ENCODE measurements around the gene MCCC2. TPM values are rescaled to one million over a fixed set of nuclear protein-coding genes. Genes with fewer than 3 reads are reported as not detected.

MCCC2 gene
- total and polyA plus RNA-seq, 2 of the 13 experiments (the other 11 are each of a cell fraction or from before 2014, with no cell fraction given) = 44.8 to 83.6 TPM

DNA sequence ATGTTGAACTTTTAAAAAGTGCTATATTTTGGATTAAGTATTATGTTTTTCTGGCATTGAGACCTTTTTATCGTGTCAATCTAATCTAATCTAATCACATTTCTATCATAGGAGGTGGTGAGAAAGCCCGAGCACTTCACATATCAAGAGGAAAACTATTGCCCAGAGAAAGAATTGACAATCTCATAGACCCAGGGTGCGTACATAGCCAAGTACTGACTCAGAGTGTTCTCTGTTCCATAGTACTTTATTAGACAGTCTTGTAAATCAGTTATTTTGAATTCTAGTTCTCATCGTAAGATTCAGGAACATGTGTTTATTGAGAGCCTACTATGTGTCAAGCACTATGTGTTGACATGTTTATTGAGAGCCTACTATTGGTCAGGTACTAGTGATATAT is 9.0 kb downstream of the MCCC2 start (continued):
- TF ChIP-seq ADNP (CRISPR knock-in tag; IDR thresholded peaks at IDR 0.05) (no peak), ZFP41 (CRISPR knock-in tag; IDR thresholded peaks at IDR 0.05; ENCODE audit: borderline replicate concordance) (no peak), TBP (CRISPR knock-in tag; IDR thresholded peaks at IDR 0.05) (no peak), ZNF564 (CRISPR knock-in tag; IDR thresholded peaks at IDR 0.05) (no peak), ZSCAN20 (CRISPR knock-in tag; IDR thresholded peaks at IDR 0.05; ENCODE audit: borderline replicate concordance) (no peak), ZNF776 (CRISPR knock-in tag; IDR thresholded peaks at IDR 0.05) (no peak), HOXA5 (CRISPR knock-in tag; IDR thresholded peaks at IDR 0.05) (no peak), NFRKB (IDR thresholded peaks at IDR 0.05) (no peak), ZFP36L1 (CRISPR knock-in tag; IDR thresholded peaks at IDR 0.05) (no peak), ZNF234 (CRISPR knock-in tag; conservative IDR thresholded peaks at IDR 0.05) (no peak), ZMAT5 (CRISPR knock-in tag; IDR thresholded peaks at IDR 0.05; ENCODE audit: borderline replicate concordance, low read depth) (no peak)
- TF ChIP-seq, protein P1, sequence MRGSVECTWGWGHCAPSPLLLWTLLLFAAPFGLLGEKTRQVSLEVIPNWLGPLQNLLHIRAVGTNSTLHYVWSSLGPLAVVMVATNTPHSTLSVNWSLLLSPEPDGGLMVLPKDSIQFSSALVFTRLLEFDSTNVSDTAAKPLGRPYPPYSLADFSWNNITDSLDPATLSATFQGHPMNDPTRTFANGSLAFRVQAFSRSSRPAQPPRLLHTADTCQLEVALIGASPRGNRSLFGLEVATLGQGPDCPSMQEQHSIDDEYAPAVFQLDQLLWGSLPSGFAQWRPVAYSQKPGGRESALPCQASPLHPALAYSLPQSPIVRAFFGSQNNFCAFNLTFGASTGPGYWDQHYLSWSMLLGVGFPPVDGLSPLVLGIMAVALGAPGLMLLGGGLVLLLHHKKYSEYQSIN (CRISPR knock-in tag; IDR thresholded peaks at IDR 0.05; ENCODE audit: borderline replicate concordance) = no peak

- ATAC-seq = no peak
- Histone ChIP-seq H3K9ac (ENCODE audit: insufficient read depth, low read depth, low read length) (no peak overlapping the region), H3K4me3 (replicated peaks in 1 of 3; ENCODE audit: insufficient read depth in 1 of 3, low read depth in 2 of 3, low read length in 3 of 3) (no peak overlapping the region), H3K4me1 (ENCODE audit: insufficient read depth, low read length) (no peaks in the 10 kb centered on the region), H3K27me3 (ENCODE audit: control insufficient read depth in 1 of 2, insufficient read depth in 2 of 2, low read length in 2 of 2) (no peaks in the 10 kb centered on the region), H3K4me2 (ENCODE audit: low read depth, low read length) (no peak overlapping the region), H3K79me2 (ENCODE audit: insufficient read depth, low read length) (peaks cover 15% of the 10 kb centered on the region), H2AFZ (ENCODE audit: low read length) (no peak overlapping the region), H3K36me3 (replicated peaks in 1 of 2; ENCODE audit: control insufficient read depth in 1 of 2, insufficient read depth in 2 of 2, low read length in 2 of 2) (peaks cover 18 to 63% of the 10 kb centered on the region in 2 experiments; a peak in 4 of 5 replicates), H3K9me3 (ENCODE audit: low read length) (no peaks in the 10 kb centered on the region), H4K20me1 (ENCODE audit: insufficient read depth, low read length) (no peaks in the 10 kb centered on the region), H3K27ac (ENCODE audit: extremely low read length, insufficient read depth, low read length) (no peak overlapping the region)
- no peak for FAIRE-seq
- no TSS peak for BruUV-seq (replicated peaks)
- no peak for DNase-seq (ENCODE audit: low spot score)
- ChIA-PET CTCF (ENCODE audit: low intra/inter-chr PET ratio, low total read pairs) (no interaction called here), POLR2A (no interaction called here)
- in situ Hi-C loops (cut with HindIII; ENCODE audit: extremely low pct_ligation_motif_present, low pct_unique_long_range_greater_than_20kb) (no loop called here), intact Hi-C loops (cut with micrococcal nuclease; ENCODE audit: unreplicated experiment) (no loop called here)
- WGBS (ENCODE audit: low lambda C conversion rate) = 92% methylated on average over 1 of the region's 1 CpG
- TF ChIP-seq ZNF710 (CRISPR knock-in tag; IDR thresholded peaks at IDR 0.05; ENCODE audit: borderline replicate concordance) (no peak), DBP (CRISPR knock-in tag; IDR thresholded peaks at IDR 0.05; ENCODE audit: not compliant biosample characterization) (no peak), SNAI1 (CRISPR knock-in tag; IDR thresholded peaks at IDR 0.05; ENCODE audit: borderline replicate concordance) (no peak), FOXK2 (IDR thresholded peaks at IDR 0.05) (no peak), FOXJ3 (CRISPR knock-in tag; IDR thresholded peaks at IDR 0.05; ENCODE audit: borderline replicate concordance) (no peak), ZNF33B (CRISPR knock-in tag; IDR thresholded peaks at IDR 0.05) (no peak), ZSCAN12 (CRISPR knock-in tag; IDR thresholded peaks at IDR 0.05) (no peak), ATAD3A (CRISPR knock-in tag; IDR thresholded peaks at IDR 0.05) (no peak)
- TF ChIP-seq, protein P2, sequence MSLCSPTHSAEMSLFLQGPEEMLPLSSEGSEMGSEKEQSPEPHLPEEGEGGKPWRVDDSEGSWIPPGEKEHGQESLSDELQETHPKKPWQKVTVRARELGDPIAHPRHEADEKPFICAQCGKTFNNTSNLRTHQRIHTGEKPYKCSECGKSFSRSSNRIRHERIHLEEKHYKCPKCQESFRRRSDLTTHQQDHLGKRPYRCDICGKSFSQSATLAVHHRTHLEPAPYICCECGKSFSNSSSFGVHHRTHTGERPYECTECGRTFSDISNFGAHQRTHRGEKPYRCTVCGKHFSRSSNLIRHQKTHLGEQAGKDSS (CRISPR knock-in tag; IDR thresholded peaks at IDR 0.05; ENCODE audit: borderline replicate concordance, low read depth) = no peak
Observed at GRCh38 chr5:71597001-71597400, 9.9 kb downstream of the MCCC2 start.

Measured in HepG2 (cell line).